Cardiac fibroblast (primary cell): Measurements from ENCODE around the gene NOTO.
A peak's percentile ranks its signal among the peaks of the same experiment; 100 is the strongest.
"Not testable (repeated sequence)": the region's sequence is repeated elsewhere in the genome, so short reads cannot be mapped to it uniquely, and the experiment has no call there.

Source experiments
- DNase-seq, 2 donors: peaks; one replicate each; pipeline versions ENCODE4 v3.0.0 to v3.0.0-alpha.2; 2010; ENCODE audit warnings: low read depth in 2 of 2
- H3K4me3 ChIP-seq, 2 donors: replicated peaks in 1 of 2; 1 replicate in 1 of 2; 2 replicates in 1 of 2; pipeline ENCODE4 v1.5.1; 2011; ENCODE audit warnings: low read depth in 2 of 2, low read length in 2 of 2, mild to moderate bottlenecking in 2 of 2, moderate library complexity in 1 of 2
- TF ChIP-seq, protein P1 (sequence below): IDR thresholded peaks from one replicate; pipeline ENCODE4 v1.5.1; 2011; ENCODE audit warnings: low read depth, mild to moderate bottlenecking, low read length, inconsistent platforms

The NOTO gene

DNA sequence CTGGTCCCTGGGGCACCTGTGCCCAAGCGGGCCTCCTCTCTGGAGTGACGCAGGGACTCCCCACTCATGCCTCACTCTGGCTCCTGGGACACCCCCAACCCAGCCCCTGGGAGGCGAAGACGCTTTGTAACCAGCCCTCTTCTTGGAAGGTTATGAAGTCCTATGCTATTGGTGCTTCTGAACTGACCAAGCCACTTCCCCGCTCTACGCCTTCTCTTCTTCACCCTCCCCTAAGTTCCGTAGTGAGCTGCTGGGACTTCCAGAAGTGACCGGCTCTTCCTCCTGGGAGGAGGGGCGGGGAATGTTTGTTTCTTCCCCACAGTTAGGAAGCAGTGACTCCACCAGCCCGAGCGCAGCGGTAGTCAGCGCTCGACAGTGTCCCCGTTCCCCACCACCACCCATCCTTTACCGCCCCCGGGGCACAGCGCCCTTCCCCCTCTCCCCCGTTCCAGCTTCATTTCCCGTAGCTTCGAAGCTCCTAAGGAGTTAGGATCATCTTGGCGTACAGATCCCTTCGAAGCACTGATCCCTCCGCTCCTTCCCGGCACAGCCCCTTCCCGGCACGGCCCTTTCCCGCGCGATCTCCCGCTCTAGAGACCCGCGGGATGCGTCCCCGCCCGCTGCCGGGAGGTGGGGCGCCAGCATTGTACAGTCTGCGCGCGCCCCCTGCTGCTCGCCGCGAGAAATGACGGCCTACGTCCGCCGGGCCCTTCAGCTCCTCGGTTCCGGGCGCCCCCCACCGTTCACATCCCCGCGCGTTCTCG is 25.3 kb upstream of the NOTO start:
- peak overlapping the region; percentile 61 to 66 for H3K4me3 ChIP-seq
- DNase-seq = peak; percentile 85 to 90
- TF ChIP-seq, protein P1, sequence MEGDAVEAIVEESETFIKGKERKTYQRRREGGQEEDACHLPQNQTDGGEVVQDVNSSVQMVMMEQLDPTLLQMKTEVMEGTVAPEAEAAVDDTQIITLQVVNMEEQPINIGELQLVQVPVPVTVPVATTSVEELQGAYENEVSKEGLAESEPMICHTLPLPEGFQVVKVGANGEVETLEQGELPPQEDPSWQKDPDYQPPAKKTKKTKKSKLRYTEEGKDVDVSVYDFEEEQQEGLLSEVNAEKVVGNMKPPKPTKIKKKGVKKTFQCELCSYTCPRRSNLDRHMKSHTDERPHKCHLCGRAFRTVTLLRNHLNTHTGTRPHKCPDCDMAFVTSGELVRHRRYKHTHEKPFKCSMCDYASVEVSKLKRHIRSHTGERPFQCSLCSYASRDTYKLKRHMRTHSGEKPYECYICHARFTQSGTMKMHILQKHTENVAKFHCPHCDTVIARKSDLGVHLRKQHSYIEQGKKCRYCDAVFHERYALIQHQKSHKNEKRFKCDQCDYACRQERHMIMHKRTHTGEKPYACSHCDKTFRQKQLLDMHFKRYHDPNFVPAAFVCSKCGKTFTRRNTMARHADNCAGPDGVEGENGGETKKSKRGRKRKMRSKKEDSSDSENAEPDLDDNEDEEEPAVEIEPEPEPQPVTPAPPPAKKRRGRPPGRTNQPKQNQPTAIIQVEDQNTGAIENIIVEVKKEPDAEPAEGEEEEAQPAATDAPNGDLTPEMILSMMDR = peak; percentile 85

DNA sequence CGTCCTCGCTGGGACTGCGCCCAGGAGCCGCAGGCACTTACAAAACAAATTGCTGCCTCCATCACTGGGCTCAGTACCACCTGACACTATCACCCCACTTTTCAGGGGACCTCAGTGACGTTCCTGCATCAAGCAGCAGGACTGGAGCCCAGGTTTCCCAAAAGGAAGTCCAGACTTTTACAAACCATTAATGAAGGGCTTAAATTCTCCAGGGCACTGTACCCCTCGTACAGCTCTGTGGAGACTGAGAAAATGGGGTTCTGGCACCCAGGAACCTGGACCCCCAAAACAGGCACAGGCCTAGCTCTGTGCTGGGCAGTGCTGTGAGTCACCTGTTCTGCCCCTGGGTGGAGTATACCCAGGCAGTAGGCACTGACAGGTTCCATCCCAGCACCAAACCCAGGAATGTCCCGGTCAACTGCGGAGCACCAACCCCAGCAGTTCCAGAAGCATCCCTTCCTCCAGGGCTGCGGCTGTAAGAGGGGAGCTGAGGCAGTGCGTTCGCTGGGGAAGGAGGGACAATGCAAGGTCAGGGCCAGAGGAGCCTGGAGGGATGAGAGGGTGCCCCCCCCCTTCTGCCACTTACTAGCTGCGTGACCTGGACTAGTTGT is 24.6 kb upstream of the NOTO start:
- DNase-seq = no peak
- no peak overlapping the region for H3K4me3 ChIP-seq

DNA sequence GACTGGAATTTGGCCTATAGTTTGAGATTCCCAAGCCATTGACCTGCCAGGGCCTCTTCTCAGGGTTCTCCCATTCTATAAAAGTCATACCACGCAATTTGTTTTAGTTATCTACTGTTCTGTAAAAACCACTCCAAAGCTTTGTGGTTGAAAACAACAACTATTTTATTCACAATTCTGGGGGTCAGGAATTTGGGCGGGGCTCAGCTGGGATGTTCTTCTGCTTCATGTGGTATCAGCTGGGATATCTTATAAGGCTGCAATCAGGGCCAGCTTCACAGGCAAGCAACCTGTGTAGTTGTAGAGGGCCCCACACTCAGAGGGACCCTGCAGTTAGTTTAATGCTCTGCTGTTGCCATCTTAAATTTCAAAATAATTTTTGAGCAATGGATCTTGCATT is 16.4 kb upstream of the NOTO start:
- TF ChIP-seq, protein P1 = no peak
- no peak for DNase-seq
- H3K4me3 ChIP-seq = no peak overlapping the region

More for the DNA sequence above, 24.6 kb upstream of the NOTO start:
- TF ChIP-seq, protein P1 = no peak

DNA sequence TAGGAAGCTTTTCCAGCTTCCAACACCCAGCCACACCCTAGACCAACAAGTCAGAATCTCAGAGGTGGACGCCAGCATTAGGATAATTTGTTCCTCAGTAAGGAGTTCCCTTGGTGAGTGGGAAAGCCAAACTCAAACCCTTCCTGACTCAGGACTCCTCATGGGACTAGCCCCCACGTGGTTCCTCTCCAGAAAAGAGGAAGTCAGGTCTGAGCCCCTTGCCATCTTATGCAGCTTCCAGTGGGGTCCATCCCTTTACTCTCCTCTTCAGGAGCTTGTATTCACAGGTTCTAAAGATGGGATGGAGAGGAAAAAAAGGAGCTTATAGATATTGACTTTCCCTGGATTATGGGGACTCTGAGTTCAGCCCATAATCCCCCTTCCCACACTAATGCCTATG is 14.8 kb upstream of the NOTO start:
- TF ChIP-seq, protein P1 = no peak
- no peak overlapping the region for H3K4me3 ChIP-seq
- DNase-seq = no peak

DNA sequence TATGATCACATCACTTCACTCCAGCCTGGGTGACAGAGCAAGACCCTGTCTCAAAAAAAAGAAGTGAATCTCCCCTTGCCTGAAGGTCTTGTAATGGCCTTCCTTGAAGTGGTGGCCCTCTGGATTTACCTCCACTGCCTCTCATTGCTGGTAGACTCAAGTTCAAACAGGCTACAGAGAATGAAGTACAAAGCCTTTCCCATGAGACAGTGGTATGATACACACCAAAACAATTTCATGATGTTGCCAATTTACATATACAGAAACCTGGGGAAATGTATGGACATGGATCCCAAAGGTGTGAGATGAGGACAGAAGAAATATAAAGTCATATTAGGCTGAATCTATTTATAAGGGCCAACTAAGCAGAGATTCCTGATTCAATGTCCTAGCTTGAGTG is 4.8 kb upstream of the NOTO start:
- TF ChIP-seq, protein P1 = no peak
- H3K4me3 ChIP-seq = no peak overlapping the region
- no peak for DNase-seq

DNA sequence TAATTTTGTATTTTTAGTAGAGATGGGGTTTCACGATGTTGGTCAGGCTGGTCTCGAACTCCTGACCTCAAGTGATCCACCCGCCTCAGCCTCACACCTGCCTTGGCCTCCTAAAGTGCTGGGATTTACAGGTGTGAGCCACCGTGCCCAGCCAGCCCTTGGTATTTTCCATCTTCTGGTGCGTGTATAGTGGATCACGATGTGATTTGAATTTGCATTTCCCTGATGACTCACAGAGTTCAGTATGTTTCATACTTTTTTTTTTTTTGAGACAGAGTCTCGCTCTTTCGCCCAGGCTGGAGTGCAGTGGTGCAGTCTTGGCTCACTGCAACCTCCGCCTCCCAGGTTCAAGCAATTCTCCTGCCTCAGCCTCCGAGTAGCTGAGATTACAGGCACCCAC is 2.1 kb upstream of the NOTO start:
- DNase-seq = peak in 1 of 2 donors; percentile 33
- not testable (repeated sequence) for H3K4me3 ChIP-seq

DNA sequence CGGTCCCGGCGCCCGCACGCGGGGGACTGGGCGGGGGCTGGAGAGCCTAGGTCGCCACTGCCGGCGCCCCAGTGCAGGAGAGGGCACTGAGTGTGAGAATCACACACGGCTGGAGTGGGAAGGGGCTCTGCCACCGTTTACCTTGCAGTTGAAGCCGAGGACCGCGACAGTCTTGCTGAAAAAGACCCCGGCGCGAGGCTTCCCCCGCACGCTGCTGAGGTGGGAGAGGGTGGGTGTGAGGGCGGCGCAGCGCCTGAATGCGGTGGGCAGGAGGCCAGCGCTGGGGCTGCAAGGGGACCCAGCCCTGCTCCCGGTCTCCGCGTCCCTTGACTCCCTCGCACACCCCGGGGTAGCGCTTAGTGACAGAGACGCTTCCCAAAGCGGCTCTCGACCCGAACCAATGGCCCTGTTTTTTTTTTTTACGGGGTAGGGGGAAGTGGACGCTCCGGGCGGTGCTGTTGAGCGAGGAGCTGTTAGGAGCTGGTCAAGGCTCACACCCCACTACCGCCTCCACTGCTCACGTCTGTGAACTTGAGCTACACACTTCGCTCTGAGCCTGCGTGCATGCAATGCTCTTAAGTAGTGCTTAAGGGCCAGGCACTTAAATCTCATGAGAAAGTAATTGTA is 794 bp downstream of the NOTO start:
- peak in 1 of 2 donors; percentile 21 for DNase-seq
- TF ChIP-seq, protein P1 = no peak
- H3K4me3 ChIP-seq = no peak overlapping the region
